Central memory CD4-positive, alpha-beta T cell (primary cell): Measurements from ENCODE around the gene SLC25A48.

ENCODE experiments used
- DNase-seq: peaks from one replicate; pipeline ENCODE4 v3.0.0; 2022

SLC25A48 gene

GRCh38 chr5:135937245-135937911 lies 102.9 kb downstream of the SLC25A48 start:
- no peak for DNase-seq
